8988T (cell line): ENCODE results near the gene FLT1.

Experiments
- DNase-seq: peaks from one replicate; pipeline ENCODE4 v3.0.0; 2011

The FLT1 gene

DNA sequence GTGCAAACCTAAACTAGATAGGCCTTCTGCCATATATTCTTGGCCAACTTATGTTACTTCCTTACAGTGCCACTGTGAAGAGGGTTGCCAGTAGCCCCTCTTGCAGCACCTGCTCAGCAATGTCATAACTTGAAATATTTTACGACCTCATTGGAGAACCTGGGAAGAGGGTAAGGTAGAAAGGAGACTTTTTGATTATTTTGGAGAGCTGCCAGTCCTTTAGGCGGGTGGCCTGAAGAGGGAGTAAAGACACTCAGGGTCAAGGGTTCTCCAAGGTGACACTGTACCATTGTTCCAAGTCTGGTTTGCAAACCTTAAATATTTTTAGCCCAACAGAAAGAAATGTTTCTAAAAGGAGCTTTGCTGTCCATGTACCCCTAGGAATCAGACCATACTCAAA is 118.3 kb downstream of the FLT1 start:
- no peak for DNase-seq

DNA sequence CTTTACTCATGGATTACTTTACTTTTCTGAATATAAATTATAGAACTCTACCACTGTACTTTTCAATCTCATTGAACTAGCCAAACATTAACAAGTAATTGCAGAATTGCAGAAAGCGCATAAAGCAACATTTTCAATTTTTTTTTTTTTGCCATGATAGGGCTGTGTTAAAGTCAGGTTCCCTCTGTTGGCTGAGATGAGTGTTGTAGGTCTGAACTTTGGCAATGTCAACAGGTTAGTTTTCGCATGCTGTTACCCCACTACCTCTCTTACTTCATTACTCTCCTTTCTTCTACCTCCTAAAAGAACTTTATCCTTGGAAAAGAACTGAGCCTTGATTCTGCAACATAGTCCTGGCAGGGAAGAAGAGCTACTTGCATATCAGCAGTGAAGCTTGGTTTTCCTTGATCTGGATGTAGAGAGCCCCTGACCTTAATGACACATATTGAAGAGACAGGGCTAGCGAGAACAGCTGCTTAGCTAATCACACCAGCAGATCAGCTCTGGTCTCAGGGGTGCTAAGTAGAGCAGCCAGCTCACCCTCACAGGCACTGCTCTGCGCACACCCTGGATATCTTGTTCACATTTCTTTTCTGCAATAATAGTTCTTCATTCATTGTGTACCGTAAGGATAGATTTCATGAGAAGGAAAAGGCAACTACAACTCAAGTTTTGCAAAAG is 119.5 kb downstream of the FLT1 start:
- no peak for DNase-seq

DNA sequence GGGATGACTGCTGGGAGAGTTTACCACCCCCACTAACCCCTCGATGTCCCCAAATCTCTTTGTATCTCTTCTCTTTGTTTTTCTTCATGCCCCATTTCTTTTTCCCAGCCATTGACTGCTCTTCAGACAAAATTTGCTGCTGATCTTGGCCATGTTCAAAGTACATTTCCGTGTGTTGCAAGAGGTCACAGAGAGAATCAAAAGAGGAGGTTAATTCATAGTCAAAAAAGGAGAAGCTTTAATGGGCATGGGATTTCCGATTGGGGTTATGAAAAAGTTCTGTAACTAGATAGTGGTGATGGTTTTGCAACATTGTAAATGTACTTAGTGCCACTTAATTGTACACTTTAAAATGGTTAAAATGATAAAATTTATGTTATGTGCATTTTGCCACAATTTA is 121.1 kb downstream of the FLT1 start:
- DNase-seq = no peak

DNA sequence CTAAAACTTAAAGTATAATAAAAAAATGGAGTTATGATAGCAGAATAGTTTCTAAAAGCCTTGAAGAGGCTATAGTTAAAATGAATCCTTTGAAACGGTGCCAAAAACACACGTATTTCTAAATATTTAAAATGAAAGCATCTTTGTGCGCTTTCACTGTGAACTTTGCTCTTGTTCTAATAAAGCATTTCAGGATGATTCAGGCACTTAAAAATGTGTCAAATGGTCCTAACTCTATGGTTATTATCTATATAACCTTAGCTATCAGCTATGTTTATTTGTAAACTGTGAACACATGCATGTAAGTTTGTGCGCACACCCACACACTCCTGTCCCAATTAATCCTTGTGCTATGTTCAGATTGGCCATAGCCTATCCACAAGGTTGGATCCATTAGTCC is 124.5 kb downstream of the FLT1 start:
- no peak for DNase-seq

DNA sequence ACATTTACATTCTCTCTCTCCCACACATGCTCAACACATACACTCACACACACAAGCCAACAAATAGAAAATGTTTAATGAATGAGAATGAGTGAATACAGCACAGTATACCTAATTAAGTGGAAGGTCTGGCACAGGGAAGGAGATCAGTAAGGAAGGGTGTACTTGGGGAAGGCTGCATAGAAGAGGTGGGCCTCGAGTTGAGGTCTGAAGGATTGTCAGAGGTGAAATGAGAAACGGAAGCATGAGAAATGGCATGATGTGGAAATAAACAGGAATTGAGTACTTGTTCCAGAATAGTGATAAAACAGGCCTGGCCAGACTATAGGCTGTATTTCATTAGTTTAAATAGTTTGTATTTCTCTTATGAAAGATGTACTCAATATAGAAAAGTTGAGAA is 136.2 kb downstream of the FLT1 start:
- DNase-seq = no peak

DNA sequence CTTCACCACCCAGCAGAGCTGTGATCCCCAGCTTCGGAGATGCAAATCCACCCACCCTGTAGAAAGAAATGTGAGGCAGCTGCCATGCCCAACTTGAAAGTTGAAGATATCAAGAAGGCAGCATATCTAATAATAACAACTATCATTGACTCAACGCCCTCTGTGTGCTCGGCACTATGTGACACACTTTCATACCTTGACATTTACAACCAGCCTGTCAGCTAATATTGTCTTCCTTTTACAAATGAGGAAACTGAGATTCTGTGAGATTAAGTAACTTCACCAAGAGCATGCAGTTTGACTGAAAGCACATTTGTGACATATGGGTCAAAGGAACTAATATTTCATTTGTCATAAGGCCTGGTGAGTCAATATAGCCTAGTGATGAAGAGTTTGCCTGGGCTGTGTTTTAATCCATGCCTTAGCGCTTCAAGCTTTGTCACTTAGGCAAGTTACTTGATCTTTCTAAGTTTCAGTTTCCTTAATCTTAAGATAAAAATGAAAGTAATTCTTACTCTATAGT is 137.0 kb downstream of the FLT1 start:
- no peak for DNase-seq

DNA sequence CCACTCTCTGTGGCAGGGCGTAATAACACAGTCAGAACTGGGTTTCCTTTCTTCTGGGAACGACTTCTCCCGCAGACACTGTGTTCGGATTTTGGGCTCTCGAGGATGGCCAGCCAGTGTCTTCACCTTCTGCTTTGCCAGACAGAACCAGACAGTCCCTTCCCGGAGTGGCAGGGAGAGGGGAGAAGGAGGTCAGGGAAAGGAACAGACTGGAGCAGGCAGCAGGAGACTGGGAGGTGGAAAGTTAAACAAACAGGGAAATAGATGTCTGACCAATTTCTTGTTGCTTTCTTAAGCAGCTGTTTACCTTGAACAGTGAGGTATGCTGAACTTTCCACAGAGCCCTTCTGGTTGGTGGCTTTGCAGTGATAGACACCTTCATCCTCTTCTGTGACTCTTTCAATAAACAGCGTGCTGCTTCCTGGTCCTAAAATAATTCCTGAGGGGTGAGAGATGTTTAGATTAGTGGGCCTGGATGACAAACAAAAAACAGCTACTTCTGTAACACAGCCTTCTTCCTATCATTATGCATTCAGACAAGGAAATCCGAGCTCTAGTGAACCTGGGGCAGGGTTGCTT is 137.6 kb downstream of the FLT1 start:
- DNase-seq = no peak

DNA sequence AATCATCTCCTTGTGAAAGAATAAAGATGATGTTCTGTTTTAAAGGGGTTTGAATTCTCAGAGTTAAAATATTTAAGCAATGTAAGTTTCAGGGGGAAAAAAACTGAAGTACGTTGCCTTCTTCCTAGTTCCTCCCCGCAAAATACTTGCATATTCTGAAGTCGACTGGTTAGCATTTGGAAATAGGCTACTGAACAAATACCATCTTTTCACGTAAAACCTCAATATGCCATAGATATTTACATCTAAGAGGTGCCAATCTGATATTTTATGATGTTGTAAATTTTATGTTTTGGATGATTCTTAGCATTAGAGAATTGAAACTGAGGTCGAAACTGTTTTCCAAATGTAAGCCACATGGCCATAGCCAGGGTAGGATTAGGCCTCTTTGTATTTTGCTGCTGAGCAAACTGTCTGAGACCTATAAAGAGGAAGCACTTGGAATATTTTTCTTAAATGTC is 138.3 kb downstream of the FLT1 start:
- no peak for DNase-seq

DNA sequence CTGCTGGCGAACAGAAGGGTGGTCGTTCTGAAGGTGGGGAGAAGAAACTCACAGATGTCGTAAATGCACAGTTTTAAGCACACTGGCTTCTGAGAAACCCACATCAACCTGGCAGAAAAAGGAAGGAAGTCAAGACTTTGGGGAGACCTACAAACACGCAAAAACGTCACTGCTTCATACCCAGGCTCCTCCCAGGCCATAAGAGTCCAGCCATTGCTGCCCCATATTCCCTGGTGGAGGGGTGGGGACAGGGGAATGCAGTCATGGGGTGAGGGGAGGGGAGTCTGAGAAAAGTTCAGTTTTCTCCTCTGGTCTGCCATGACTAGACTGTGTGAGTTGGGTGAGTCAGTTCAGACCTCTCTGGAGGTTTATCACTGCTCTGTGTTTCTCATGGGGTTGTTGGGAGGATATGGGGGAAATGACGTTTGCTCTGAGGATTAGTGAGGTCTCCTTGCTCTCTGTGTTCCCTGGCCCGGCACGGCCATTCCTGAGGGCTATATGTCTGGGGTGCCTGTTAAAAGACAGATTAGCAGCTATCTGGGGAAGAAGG is 139.0 kb downstream of the FLT1 start:
- no peak for DNase-seq

DNA sequence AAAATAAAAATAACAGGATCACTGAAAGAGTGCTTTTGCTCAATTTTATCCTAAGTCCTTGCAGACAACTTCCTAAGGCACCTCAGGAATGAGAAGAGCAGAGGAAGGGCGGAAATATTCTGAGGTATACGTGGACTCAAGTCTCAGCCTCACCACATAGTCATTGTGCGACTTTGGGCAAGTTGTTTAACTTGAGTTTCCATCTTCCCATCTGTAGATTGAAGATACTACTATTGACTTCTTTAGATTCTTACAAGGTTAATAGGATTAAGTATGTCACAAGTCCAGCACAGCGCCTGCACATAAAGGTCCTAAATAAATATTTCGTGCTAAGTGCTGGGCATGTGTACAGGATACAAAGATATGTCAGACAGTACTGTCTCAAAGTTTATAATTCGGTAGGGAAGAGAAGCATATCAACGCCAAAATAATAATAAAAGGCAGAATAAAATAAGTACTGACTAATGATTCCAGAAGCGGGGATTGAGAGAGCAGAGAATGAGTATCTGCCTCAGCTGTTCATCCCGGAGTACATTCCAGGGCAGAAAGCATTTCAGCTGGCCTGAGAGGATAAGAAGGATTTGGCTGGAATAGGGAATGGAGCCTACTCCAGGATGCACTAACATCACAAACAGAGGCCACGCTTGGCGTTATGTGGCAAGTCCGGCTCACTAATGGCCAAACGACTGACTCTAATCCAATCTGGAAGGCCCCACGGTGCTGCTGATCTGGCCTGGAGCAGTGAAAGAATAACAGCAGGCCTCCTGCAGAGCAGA is 139.7 kb downstream of the FLT1 start:
- no peak for DNase-seq

DNA sequence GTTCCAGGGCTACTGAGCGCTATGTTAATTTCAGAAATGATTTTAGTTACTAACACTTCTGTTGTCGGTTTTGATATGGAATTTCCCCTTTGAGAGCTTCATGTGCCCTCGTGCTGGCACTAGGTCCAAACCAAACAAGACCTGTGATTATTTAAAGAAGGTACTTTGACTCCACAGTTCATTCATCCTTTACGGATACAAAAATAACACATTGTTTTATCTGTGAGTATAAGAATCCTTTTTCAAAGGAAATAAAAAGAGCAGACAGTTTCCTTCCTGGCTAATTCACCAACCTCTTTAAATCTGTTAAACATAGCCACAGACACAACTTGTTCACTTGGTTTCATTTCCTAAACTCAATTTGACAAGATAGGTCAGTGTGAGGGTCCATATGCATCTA is 141.2 kb downstream of the FLT1 start:
- DNase-seq = no peak

DNA sequence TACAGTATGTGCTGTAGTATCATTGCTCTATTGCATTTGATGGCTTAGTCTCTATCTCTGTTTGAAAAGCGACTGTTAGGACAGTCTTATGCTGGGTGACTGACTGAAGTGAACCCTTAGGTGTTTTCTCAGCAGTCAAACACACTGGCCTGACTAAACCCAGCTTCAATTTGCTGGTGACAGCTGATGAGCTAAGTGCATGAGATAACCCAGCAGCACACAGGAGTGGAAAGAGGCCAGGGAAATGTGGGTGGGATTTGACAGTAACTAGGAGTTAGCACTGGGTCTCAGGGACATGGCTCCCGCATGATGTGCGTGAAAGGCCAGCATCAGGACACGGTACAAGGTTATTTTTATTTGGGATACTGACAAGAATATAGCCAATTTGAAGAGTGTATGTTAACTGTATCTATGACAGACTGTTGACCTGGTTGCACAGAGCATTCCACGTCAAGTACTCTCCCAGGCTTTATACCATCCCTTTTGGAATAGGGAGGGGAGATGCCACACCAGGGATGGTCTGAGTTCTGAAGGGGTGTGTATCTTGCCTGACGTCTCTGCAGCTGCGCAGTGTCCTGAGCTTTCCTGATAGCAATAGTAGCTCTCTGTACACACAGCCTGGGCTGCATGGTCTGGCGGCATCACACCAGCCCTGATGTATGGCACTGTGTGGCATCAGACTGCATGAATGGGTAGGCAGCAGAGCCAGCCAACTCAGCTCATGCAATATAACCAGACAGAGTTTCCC is 144.8 kb downstream of the FLT1 start:
- no peak for DNase-seq

DNA sequence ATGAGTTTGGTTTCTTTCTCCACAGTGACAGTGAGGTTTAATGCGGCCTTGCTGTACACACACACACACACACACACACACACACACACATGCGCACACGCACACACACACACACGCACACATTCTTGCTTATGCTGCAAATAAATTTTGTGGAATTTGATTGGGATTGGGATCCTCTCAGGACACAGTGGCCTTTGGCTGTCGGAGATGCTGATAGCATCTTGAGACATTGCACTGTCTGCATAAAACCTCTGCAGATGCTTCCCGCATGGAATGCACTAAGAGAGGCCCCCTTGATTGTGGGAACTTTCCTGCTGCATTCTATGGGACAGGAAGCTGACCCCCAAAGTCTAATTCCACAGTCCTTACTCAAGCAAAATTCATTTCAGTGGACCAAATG is 145.6 kb downstream of the FLT1 start:
- no peak for DNase-seq

DNA sequence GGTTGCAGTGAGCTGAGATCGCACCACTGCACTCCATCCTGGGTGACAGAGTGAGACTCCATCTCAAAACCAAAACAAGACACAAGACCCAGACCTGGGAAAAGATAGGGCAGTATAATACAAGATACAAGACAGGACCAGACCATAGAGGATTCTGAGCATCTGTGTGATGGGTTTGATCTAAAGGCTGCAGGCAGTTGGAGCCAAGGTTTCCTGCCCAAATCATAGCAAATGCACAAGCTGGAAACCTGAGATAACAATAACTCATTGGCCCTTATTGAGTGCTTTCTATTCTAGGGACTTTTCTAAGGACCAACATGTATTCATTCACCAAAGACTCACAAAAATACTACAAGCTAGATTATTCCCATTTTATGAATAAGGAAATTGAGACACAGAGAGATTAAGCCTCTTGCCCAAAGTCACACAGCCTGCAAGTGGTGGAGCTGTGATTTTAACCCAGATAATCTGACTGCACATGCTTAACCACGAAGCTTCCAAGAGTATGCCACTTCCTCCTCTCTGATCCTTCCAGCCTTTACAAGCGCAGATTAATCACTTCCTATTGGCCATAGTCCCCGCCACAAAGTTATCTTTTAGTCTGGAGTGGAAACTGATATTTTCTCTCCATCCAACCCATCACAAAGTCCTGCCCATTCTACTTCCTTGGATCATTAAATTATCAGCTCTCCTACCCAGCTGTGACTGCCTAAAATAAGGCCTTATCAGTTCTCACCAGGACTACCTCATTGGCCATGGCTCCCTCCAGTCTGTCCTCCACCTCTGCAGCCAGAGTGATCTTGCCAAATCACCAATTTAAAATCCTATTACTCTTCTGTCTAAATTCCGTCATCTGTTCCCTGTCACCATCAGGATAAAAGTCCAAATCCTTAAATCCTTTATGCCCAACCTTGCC is 147.2 kb downstream of the FLT1 start:
- no peak for DNase-seq

DNA sequence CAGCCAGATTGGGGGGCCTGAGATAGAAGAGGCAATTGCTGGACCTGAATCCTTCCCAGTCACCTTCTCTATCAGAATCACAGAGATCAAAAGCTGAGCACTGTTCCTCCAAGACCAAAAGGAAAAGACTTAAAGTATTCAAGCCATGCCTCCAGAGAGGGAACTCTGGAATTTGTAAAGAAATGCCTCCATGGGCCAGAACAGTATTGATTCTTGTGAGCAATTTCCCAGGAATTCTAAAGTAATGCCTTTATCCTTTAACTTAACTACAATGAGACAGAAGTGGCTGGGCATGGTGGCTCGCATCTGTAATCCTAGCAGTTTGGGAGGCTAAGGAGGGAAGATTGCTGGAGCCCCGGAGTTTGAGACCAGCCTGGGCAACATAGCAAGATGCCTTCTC is 148.8 kb downstream of the FLT1 start:
- no peak for DNase-seq

DNA sequence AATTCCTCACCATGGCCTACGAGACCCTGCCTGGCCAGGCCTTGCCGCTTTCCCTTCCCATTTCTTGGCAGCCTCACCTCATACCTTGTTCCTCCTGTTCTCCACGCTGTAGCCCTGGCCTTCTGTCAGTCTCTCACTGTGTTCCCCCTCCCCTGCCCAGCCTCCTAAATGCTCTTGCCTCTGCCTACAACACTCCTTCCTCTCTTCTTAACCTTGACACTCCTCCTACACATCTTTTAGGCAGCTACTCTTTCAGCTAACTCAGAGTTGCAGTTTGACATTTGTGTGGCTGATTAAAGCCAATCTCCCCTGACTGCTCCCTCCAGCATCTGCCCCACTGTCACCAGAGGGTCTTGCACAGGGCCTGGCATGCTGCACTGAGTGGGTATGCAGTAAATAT is 150.8 kb downstream of the FLT1 start:
- no peak for DNase-seq

DNA sequence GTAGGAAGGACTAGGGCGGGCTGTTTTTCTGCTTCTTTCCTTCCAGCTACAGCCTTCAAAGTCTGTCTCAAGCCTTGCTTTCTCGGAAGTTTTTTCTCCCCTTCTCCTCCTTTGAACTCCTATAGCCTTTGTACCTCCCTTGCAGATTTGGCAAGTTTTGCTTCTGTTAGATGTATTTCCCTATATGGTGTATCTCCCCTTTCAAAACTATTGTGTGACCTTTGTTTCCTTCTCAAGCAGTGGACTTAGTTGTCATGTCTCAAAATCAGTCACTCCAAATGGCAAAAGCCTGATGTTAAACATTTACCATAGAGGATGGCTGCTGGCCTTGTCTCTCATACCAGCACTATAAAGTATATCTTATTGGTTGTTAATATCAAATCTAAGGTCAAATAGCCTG is 152.7 kb downstream of the FLT1 start:
- DNase-seq = no peak

DNA sequence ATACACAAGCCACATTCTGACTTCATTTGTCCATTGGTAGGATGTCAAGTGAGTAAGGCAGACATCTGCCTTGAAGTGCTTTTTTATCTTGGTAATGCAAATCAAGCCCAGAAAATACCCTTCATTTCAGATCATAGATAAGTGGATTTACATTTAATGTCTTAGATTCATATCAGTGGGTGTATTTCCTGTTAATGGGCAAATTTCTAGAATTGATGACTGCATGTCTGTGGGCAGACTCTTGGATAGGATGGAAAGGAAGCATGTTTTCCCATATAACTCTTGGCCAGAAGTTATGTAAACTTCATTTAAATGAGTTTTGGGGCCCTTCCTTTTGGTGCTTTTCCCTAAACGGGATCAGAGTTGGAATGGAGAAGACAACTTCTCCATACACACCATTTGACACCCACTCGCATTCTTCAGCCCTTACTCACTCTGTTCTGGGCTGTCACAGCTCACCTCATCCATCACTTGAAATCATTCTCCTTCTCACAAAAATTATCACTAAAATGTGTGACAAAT is 154.6 kb downstream of the FLT1 start:
- no peak for DNase-seq

DNA sequence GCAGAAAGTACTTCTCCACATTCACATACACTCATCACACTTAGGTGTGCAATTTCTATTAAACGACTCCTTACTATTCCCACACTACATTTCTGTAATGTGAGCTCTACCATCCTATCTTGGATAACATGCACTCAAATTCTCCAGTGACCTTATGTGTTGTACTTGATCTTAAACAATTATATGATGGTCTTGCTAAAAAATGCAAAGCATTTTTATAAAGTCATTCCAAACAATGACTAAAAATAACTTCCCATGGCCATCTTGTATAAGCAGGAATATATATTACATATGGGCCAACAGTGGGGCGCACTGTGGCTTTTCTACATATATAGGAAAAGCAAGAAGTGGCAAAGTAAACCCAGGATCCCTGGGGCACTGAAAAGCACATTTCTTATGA is 155.5 kb downstream of the FLT1 start:
- no peak for DNase-seq

DNA sequence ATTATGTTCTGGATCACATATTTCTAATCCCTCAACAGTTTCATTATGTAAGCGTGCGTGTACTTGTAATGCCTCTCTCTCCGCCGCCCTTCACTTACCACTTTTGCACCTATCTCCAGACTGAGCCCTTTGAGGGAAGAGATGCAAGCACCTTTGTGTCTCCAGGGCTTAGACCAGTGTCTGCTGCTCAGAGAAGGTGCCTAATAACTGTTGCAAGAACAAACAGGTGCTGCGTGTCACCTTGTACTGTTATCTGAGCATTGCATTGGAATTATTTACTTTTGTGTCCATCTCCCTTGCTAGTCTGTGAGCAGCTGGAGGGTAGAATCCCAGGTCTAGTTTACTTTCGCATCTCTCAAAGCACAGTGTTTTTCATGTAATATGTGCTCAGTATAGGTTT is 156.2 kb downstream of the FLT1 start:
- DNase-seq = no peak

DNA sequence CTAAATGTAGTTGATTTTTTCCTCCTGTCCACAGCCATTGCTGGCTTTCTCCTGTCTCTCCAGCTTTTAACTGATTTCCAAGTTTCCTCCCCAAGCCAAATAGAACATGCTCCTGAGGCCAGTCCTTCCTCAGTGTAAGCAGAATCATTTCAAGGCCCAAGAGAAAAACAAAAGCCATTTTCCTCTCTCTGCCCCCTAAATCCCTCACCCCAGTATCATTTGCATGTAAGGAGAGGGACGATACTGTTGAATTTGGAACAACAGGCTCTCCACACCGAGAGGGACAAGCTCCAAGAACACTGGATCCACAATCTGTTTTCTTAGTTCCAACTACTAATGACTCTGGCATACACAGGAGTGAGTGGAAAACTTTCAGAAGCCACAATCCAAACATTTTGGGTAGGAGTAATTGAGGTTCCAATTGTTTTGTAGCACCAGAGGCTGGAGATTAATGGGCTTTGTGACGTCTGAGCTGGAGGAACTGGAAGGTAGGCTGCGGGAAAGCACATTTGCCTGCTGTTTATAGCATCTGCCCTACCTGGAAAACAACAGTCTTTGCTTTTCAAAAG is 156.8 kb downstream of the FLT1 start:
- no peak for DNase-seq
